Measurements from ENCODE around the gene B4GALT5.

Gene B4GALT5

DNA sequence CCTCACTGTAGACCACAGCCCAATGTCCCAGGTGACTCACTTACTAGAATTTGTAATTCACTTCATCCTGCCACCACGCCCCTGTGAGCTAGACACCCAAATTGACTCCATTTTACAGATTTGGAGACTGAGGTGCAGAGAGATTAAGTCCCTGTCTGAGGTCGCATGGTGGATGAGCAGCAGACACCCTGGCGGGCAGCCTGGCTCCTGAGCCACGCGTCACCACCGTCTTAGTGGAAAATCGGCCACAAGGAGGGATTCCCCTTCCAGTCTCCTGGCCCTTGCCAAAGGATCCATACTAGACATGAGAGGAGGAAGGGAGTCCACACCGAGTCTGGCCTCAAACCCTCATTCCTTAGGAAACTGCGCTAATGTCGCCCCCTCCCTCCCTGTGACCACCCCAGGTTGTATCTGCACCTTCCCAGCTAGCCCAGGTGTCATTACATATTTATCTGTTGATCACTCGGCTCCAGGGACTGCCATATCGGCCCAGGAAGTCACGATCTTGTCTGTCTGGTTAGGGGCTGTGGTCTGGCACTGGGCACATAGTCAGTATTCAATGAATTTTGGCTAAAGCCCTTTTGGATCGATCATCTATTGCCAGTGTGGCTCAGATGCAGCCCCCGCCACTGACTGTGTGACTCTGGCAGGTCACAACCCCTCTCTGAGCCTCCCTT is 120.1 kb downstream of the B4GALT5 start:
- H3K4me3 ChIP-seq (IDR thresholded peaks at IDR 0.05; ENCODE audit: insufficient read depth, low read depth, low read length): no peak overlapping the region
- H3K9ac ChIP-seq: no peak overlapping the region
- TF ChIP-seq, protein P1, sequence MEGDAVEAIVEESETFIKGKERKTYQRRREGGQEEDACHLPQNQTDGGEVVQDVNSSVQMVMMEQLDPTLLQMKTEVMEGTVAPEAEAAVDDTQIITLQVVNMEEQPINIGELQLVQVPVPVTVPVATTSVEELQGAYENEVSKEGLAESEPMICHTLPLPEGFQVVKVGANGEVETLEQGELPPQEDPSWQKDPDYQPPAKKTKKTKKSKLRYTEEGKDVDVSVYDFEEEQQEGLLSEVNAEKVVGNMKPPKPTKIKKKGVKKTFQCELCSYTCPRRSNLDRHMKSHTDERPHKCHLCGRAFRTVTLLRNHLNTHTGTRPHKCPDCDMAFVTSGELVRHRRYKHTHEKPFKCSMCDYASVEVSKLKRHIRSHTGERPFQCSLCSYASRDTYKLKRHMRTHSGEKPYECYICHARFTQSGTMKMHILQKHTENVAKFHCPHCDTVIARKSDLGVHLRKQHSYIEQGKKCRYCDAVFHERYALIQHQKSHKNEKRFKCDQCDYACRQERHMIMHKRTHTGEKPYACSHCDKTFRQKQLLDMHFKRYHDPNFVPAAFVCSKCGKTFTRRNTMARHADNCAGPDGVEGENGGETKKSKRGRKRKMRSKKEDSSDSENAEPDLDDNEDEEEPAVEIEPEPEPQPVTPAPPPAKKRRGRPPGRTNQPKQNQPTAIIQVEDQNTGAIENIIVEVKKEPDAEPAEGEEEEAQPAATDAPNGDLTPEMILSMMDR (conservative IDR thresholded peaks at IDR 0.05; ENCODE audit: low read depth, low read length): no peak
- H3K27ac ChIP-seq: no peak overlapping the region
- peaks cover 13% of the 10 kb centered on the region for H3K4me1 ChIP-seq (ENCODE audit: low read depth, poor library complexity, severe bottlenecking)
- H4K20me1 ChIP-seq (ENCODE audit: insufficient read depth): no peaks in the 10 kb centered on the region
- H3K79me2 ChIP-seq (ENCODE audit: insufficient read depth, low read depth): no peaks in the 10 kb centered on the region
- H2AFZ ChIP-seq (ENCODE audit: low read depth): no peak overlapping the region
- H3K27me3 ChIP-seq (ENCODE audit: insufficient read depth, low read depth): peaks cover 6% of the 10 kb centered on the region; the same call in 1 of the 2 replicates
- no peaks in the 10 kb centered on the region for H3K36me3 ChIP-seq (ENCODE audit: insufficient read depth)
- no peak overlapping the region for H3K4me2 ChIP-seq

DNA sequence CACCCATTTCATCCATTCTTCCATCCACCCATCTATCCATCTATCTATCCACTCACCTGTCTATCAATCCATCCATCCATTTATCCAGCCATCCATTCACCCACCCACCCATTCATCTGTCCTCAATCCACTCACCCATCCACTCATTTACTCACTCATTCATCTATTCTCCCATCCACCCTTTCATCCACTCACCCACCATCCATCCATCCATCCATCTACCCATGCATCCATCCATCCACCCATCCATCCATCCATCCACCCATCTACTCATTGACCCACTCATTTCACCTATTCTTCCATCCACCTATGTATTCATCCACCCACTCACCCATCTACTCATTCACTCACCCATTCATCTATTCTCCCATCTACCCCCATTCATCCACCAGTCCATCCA is 121.6 kb downstream of the B4GALT5 start:
- Histone ChIP-seq H3K27ac (no peak overlapping the region), H3K36me3 (ENCODE audit: insufficient read depth) (no peaks in the 10 kb centered on the region), H2AFZ (ENCODE audit: low read depth) (no peak overlapping the region), H3K27me3 (ENCODE audit: insufficient read depth, low read depth) (peaks cover 6% of the 10 kb centered on the region; the same call in 1 of the 2 replicates), H3K4me1 (ENCODE audit: low read depth, poor library complexity, severe bottlenecking) (peaks cover 5% of the 10 kb centered on the region), H3K79me2 (ENCODE audit: insufficient read depth, low read depth) (no peaks in the 10 kb centered on the region), H3K4me2 (no peak overlapping the region), H3K4me3 (IDR thresholded peaks at IDR 0.05; ENCODE audit: insufficient read depth, low read depth, low read length) (no peak overlapping the region), H4K20me1 (ENCODE audit: insufficient read depth) (no peaks in the 10 kb centered on the region), H3K9ac (no peak overlapping the region)
- TF ChIP-seq, protein P1 (conservative IDR thresholded peaks at IDR 0.05; ENCODE audit: low read depth, low read length): no peak

DNA sequence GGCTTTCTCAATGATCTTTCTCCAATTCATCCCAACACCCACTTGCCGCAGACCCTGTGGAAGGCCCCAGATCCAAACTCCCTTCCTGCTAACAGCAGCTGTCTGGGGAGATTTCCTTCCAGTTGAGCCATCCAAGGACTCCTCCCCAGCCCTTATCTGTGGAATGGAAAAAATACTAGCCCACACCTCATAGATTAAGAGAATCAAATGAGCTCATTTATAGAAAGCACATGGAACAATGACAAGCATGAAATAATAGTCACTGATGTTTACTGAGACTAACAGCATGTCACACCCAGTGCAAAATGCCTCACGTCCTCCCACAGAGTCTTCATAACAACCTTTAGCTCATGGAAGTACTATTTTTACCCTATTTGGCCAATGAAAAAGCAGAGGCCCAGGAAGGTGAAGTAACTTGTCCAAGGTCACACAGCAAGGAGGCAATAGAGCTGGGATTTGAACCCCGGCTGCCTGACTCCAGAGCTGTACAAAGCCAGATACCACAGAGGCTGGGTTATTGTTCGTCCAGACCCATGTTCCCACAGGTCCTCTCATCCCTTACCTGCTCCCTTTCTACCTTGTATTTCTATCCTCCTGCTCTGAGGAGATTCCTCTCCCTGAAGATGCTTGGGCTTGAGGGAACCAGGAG is 122.3 kb downstream of the B4GALT5 start:
- peaks cover 6% of the 10 kb centered on the region; the same call in 1 of the 2 replicates for H3K27me3 ChIP-seq (ENCODE audit: insufficient read depth, low read depth)
- no peaks in the 10 kb centered on the region for H3K79me2 ChIP-seq (ENCODE audit: insufficient read depth, low read depth)
- TF ChIP-seq, protein P1 (conservative IDR thresholded peaks at IDR 0.05; ENCODE audit: low read depth, low read length): no peak
- H2AFZ ChIP-seq (ENCODE audit: low read depth): no peak overlapping the region
- no peak overlapping the region for H3K9ac ChIP-seq
- H3K4me2 ChIP-seq: no peak overlapping the region
- H3K4me1 ChIP-seq (ENCODE audit: low read depth, poor library complexity, severe bottlenecking): peaks cover 3% of the 10 kb centered on the region
- H3K27ac ChIP-seq: no peak overlapping the region
- H4K20me1 ChIP-seq (ENCODE audit: insufficient read depth): no peaks in the 10 kb centered on the region
- no peak overlapping the region for H3K4me3 ChIP-seq (IDR thresholded peaks at IDR 0.05; ENCODE audit: insufficient read depth, low read depth, low read length)
- no peaks in the 10 kb centered on the region for H3K36me3 ChIP-seq (ENCODE audit: insufficient read depth)

DNA sequence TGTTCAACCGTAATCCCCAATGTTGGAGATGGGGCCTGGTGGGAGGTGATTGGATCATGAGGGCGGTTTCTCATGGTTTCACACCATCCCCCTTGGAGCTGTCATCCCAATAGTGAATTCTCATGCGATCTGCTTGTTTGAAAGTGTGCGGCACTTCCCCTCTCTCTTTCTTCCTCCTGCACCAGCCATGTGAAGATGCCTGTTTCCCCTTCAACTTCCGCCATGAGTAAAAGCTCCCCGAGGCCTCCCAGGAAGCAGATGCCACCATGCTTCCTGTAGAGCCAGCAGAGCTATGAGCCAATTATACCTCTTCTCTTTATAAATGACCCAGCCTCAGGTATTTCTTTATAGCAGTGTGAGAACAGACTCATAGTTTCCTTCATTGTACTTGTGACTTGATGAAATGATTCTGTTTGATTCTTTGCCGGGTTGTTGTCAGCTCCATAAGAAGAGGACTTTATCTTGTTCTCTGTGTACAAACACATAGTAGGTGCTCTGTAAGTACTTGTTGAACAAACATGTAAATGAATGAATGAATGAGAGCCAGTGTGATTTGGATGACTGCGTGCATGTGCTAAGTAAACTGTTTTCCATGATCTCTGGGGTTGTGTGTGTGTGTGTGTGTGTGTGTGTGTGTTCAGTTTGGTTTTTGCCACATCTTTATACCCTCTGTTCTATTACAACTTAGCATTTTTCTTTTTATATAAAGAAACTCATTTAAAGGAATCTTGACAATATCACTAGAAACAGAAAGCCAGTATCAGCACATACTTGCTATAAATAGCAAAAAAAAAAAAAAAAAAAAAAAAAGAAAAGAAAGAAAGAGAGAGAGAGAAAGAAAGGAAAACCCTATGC is 123.3 kb downstream of the B4GALT5 start:
- Histone ChIP-seq H3K9ac (no peak overlapping the region), H3K27ac (no peak overlapping the region), H3K4me1 (ENCODE audit: low read depth, poor library complexity, severe bottlenecking) (peaks cover 3% of the 10 kb centered on the region)

More for the DNA sequence above, 123.3 kb downstream of the B4GALT5 start:
- H3K79me2 ChIP-seq (ENCODE audit: insufficient read depth, low read depth): no peaks in the 10 kb centered on the region
- H3K36me3 ChIP-seq (ENCODE audit: insufficient read depth): no peaks in the 10 kb centered on the region
- H4K20me1 ChIP-seq (ENCODE audit: insufficient read depth): no peaks in the 10 kb centered on the region
- H3K4me2 ChIP-seq: no peak overlapping the region
- no peak overlapping the region for H2AFZ ChIP-seq (ENCODE audit: low read depth)
- no peak overlapping the region for H3K4me3 ChIP-seq (IDR thresholded peaks at IDR 0.05; ENCODE audit: insufficient read depth, low read depth, low read length)
- peaks cover 6% of the 10 kb centered on the region; the same call in 1 of the 2 replicates for H3K27me3 ChIP-seq (ENCODE audit: insufficient read depth, low read depth)
- TF ChIP-seq, protein P1 (conservative IDR thresholded peaks at IDR 0.05; ENCODE audit: low read depth, low read length): no peak

All from KMS-11 (cell line).